Gastrocnemius medialis (tissue), 4 donors: ENCODE measurements around the gene DDX10. TPM values are rescaled to one million over a fixed set of nuclear protein-coding genes. Genes with fewer than 3 reads are reported as not detected.

ENCODE experiments used
- ATAC-seq, 2 donors: fragments of 150-250 bp; one replicate each; pipeline ENCODE4 v1.9.1; 2016
- DNase-seq, 2 donors: peaks; one replicate each; pipeline ENCODE4 v3.0.0-alpha.2; 2019
- H3K27ac ChIP-seq, 4 donors: fragments of 200-600 bp; sonication (generic); 1 replicate in 1 of 4; 2 replicates in 3 of 4; pipeline ENCODE4 v1.5.1; 2016 to 2018; ENCODE audit warnings: mild to moderate bottlenecking in 2 of 4, moderate library complexity in 1 of 4
- H3K27me3 ChIP-seq, 3 donors: fragments of 200-600 bp; sonication (generic) in 2 of 3; 1 replicate in 1 of 3; 2 replicates in 2 of 3; pipeline versions ENCODE4 v1.5.1 to v1.6.0; 2016 to 2019; ENCODE audit warnings: mild to moderate bottlenecking in 1 of 3, moderate library complexity in 1 of 3
- H3K36me3 ChIP-seq, 2 donors: fragments of 200-600 bp; sonication (generic) in 1 of 2; one replicate each; pipeline ENCODE4 v1.5.1; 2017 to 2018
- H3K4me1 ChIP-seq, 2 donors: fragments of 200-600 bp; sonication (generic) in 1 of 2; one replicate each; pipeline ENCODE4 v1.5.1; 2016 to 2017; ENCODE audit warnings: mild to moderate bottlenecking in 2 of 2
- H3K4me3 ChIP-seq, 4 donors: fragments of 200-600 bp; sonication (generic) in 3 of 4; 1 replicate in 1 of 4; 2 replicates in 3 of 4; pipeline ENCODE4 v1.5.1; 2016 to 2019; ENCODE audit warnings: mild to moderate bottlenecking in 2 of 4
- H3K9me3 ChIP-seq, 3 donors: fragments of 200-600 bp; sonication (generic) in 2 of 3; 1 replicate in 1 of 3; 2 replicates in 2 of 3; pipeline ENCODE4 v1.5.1; 2016 to 2019
- POLR2A ChIP-seq, 2 donors: fragments of 450-650 bp; IDR thresholded peaks; one replicate each; pipeline ENCODE4 v1.6.1; 2017; ENCODE audit warnings: antibody characterized with exemption in 2 of 2, mild to moderate bottlenecking in 2 of 2, moderate library complexity in 2 of 2
- in situ Hi-C, 4 donors: fragments of 200-750 bp; cut with MboI; loops; one replicate each; pipeline versions ENCODE4 v1.15.0 to v1.8.0; 2017; ENCODE audit warnings: low sequenced_read_pairs in 4 of 4
- intact Hi-C: fragments of 100-400 bp; cut with DNase I; formaldehyde crosslinking; loops from one replicate; pipeline ENCODE4 v1.15.1; 2023; ENCODE audit warnings: low total_unique reads
- total RNA-seq, 4 donors: library from RNA; depleted of rRNA; stranded (reverse); fragments of >200 nt; gene quantifications; one replicate each; pipeline versions ENCODE4 v1.1.0 to v1.2.3, GENCODE V29; 2016
- TF ChIP-seq, protein P1 (sequence below), 5 experiments: fragments of 450-650 bp in 3 of 5; fragments of 200-600 bp in 2 of 5; sonication (generic) in 2 of 5; IDR thresholded peaks in 4 of 5; conservative IDR thresholded peaks in 1 of 5; 1 replicate in 4 of 5; 2 replicates in 1 of 5; pipeline ENCODE4 v1.5.1; 2016 to 2019; ENCODE audit warnings: antibody characterized with exemption in 5 of 5, mild to moderate bottlenecking in 3 of 5, moderate library complexity in 3 of 5

DDX10 gene
- total RNA-seq, 4 donors from 2014 or later, result 5.0 to 15.0 (median 10.5) TPM

DNA sequence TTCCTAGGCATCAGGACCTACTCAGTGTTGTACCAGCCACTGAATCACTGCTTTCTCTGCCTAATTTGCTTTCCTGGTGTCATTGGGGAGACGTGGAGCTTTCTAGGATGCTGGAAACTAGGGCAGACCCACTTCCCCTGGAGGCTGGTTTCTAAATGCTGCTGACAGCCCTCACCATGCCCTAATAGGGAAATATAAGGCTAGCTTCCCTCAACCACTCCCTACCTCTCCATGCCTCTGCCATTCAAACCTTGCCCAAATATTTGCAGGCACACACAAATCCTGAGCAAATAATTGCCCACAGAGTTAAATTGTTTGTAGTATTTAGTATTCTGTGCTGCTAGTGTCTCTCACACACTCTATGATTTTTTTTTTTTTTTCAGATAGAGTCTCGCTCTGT is 310.2 kb downstream of the DDX10 start:
- in situ Hi-C loops (no loop called here), intact Hi-C loops (no loop called here)
- H3K9me3 ChIP-seq, result no peaks in the 10 kb centered on the region
- H3K36me3 ChIP-seq, result no peaks in the 10 kb centered on the region
- no peaks in the 10 kb centered on the region for H3K4me1 ChIP-seq
- H3K27ac ChIP-seq, result no peak overlapping the region
- ATAC-seq (no peak), DNase-seq (no peak)
- H3K4me3 ChIP-seq, result no peak overlapping the region
- TF ChIP-seq, protein P1, sequence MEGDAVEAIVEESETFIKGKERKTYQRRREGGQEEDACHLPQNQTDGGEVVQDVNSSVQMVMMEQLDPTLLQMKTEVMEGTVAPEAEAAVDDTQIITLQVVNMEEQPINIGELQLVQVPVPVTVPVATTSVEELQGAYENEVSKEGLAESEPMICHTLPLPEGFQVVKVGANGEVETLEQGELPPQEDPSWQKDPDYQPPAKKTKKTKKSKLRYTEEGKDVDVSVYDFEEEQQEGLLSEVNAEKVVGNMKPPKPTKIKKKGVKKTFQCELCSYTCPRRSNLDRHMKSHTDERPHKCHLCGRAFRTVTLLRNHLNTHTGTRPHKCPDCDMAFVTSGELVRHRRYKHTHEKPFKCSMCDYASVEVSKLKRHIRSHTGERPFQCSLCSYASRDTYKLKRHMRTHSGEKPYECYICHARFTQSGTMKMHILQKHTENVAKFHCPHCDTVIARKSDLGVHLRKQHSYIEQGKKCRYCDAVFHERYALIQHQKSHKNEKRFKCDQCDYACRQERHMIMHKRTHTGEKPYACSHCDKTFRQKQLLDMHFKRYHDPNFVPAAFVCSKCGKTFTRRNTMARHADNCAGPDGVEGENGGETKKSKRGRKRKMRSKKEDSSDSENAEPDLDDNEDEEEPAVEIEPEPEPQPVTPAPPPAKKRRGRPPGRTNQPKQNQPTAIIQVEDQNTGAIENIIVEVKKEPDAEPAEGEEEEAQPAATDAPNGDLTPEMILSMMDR (IDR thresholded peaks at IDR 0.05 in 4 of 5, conservative IDR thresholded peaks at IDR 0.05 in 1 of 5), result no peak
- TF ChIP-seq POLR2A (IDR thresholded peaks at IDR 0.05), result no peak
- no peaks in the 10 kb centered on the region for H3K27me3 ChIP-seq

DNA sequence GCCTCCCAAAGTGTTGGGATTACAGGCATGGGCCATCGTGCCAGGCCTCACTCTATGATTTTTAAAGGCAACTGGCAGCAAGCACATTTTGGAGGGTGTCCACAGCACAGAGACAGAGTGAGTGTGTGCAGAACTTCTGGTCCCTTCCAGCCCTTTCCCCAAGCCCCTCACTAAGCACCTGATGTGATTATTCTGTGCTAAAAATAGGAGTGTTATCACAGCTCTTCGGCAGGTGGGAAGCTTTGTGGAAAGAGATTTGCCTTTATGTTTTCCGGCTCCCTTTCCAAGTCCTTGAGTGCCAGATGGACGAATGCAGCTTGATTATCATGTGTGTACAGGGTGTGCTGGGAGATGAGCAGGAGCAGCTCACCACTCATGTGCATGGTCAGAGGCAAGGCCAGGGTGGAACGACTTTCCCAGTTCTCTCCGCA is 310.8 kb downstream of the DDX10 start:
- H3K4me1 ChIP-seq, result no peaks in the 10 kb centered on the region
- no peaks in the 10 kb centered on the region for H3K36me3 ChIP-seq
- H3K4me3 ChIP-seq, result no peak overlapping the region
- TF ChIP-seq, protein P1 (IDR thresholded peaks at IDR 0.05 in 4 of 5, conservative IDR thresholded peaks at IDR 0.05 in 1 of 5), result no peak
- TF ChIP-seq POLR2A (IDR thresholded peaks at IDR 0.05), result no peak
- H3K27ac ChIP-seq, result no peak overlapping the region
- no peaks in the 10 kb centered on the region for H3K27me3 ChIP-seq
- no peak for DNase-seq
- ATAC-seq, result no peak
- H3K9me3 ChIP-seq, result no peaks in the 10 kb centered on the region
- in situ Hi-C loops (no loop called here), intact Hi-C loops (no loop called here)

DNA sequence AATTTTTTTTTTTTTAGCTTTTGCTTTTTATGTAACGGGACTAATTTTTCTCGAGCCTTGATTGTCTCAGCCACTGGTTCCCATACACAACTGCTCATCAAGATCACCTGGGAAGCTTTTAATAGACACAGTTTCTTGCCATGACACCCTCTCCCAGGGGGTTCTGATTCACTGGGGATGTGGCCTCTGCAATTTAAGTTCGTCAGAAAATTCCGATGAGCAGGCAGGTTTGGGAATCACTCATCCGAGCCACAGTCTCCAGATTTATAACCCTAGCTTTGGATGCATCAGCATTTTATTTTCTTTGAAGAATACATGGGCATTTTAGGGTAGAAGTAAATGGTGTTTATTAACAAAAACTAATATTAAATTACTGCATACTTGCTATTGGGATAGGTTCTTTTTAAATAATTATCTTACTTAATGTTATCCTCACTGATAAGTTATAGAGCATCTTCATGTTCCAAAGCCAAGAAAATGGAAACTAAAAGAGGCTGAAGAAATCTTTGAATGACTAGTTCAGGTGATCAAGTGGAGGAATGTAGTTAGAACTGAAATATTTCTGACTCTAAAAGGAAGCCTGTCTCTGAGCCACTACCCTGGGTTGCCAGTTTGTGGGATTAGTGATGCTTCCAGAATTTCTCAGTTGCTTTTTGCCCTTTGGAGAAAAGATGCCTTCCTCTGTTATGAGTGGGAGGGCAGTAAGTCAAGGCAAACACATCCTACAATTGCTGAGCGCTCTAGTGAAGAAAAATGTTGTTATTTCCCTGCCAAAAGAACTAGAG is 319.0 kb downstream of the DDX10 start:
- intact Hi-C loops (no loop called here), in situ Hi-C loops (no loop called here)
- no peaks in the 10 kb centered on the region for H3K4me1 ChIP-seq
- ATAC-seq (no peak), DNase-seq (no peak)
- H3K27me3 ChIP-seq, result no peaks in the 10 kb centered on the region
- no peaks in the 10 kb centered on the region for H3K9me3 ChIP-seq
- H3K36me3 ChIP-seq, result no peaks in the 10 kb centered on the region
- no peak overlapping the region for H3K27ac ChIP-seq
- no peak overlapping the region for H3K4me3 ChIP-seq
- no peak for TF ChIP-seq POLR2A (IDR thresholded peaks at IDR 0.05)
- TF ChIP-seq, protein P1 (IDR thresholded peaks at IDR 0.05 in 4 of 5, conservative IDR thresholded peaks at IDR 0.05 in 1 of 5), result no peak

DNA sequence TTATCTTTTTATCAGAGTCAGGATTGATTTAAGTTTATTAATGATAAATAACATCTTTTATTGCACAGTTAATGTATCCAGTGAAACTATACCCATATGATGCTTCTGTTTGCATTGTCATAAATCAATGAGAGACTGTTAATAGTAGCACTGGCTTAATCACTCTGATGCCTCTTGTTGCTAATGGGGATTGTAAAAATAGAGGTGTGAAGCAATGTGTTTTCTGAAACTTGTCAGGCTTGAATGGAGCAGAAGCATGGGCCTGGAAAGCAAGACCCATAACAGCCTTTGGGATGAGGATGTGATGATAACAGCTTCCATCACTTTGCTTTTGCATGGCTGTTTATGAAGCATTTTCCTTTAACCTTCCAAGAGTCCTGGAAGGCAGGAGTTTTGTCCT is 319.7 kb downstream of the DDX10 start:
- ATAC-seq, result no peak
- no peak overlapping the region for H3K4me3 ChIP-seq

More for the DNA sequence above, 319.7 kb downstream of the DDX10 start:
- Histone ChIP-seq H3K9me3 (no peaks in the 10 kb centered on the region), H3K36me3 (no peaks in the 10 kb centered on the region), H3K4me1 (no peaks in the 10 kb centered on the region), H3K27ac (no peak overlapping the region), H3K27me3 (no peaks in the 10 kb centered on the region)
- in situ Hi-C loops (no loop called here), intact Hi-C loops (no loop called here)
- TF ChIP-seq, protein P1 (IDR thresholded peaks at IDR 0.05 in 4 of 5, conservative IDR thresholded peaks at IDR 0.05 in 1 of 5), result no peak
- no peak for TF ChIP-seq POLR2A (IDR thresholded peaks at IDR 0.05)
- no peak for DNase-seq
